GM23248 (cell line): Measurements from ENCODE around the gene SPC24.

Experiments
- EZH2 ChIP-seq: fragments of 200-600 bp; sonication (generic); IDR thresholded peaks from 2 replicates; pipeline ENCODE4 v1.6.1; 2018; ENCODE audit warnings: antibody characterized with exemption, mild to moderate bottlenecking; ENCODE audit not compliant: insufficient read depth, poor library complexity, severe bottlenecking
- EZH2phosphoT487 ChIP-seq: fragments of 200-600 bp; sonication (generic); IDR thresholded peaks from 2 replicates; pipeline ENCODE4 v1.6.1; 2018; ENCODE audit warnings: antibody characterized with exemption, moderate library complexity, mild to moderate bottlenecking, low read depth; ENCODE audit not compliant: insufficient read depth

- no peak for TF ChIP-seq EZH2
- TF ChIP-seq EZH2phosphoT487: no peak
These were observed 18.8 kb upstream of the SPC24 start for GRCh38 chr19:11174336-11174735.
